HL-60 (cell line): ENCODE measurements around the gene EYA4.

ENCODE experiments used
- POLR2AphosphoS5 ChIP-seq: IDR thresholded peaks from 2 replicates; pipeline ENCODE4 v1.6.1; 2012; ENCODE audit warnings: low read depth
- TF ChIP-seq, protein P1 (sequence below): IDR thresholded peaks from 2 replicates; pipeline ENCODE4 v1.6.1; 2012; ENCODE audit warnings: low read depth; ENCODE audit not compliant: insufficient replicate concordance
- TF ChIP-seq, protein P2 (sequence below): IDR thresholded peaks from one replicate; pipeline ENCODE4 v1.5.1; 2011; ENCODE audit warnings: low read length, control low read depth, inconsistent platforms; ENCODE audit not compliant: insufficient read depth

DNA sequence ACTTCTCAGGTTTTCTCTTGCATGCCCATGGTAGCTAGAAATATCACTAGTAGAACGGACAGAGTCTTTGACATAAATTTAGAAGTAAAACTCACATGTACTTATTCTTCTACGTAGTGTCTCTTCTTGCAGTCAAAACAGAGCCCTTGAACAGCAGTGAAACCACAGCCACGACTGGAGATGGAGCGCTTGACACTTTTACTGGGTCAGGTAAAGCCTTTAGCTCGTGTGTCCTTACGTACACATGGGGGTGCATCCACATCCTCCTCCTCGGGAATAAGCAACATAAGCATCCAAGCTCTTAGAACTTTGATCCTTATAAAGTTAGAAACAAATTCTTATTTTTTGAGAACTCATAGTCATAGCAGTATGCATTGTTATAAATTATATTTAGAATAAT lies 215.3 kb downstream of the EYA4 start:
- TF ChIP-seq, protein P1, sequence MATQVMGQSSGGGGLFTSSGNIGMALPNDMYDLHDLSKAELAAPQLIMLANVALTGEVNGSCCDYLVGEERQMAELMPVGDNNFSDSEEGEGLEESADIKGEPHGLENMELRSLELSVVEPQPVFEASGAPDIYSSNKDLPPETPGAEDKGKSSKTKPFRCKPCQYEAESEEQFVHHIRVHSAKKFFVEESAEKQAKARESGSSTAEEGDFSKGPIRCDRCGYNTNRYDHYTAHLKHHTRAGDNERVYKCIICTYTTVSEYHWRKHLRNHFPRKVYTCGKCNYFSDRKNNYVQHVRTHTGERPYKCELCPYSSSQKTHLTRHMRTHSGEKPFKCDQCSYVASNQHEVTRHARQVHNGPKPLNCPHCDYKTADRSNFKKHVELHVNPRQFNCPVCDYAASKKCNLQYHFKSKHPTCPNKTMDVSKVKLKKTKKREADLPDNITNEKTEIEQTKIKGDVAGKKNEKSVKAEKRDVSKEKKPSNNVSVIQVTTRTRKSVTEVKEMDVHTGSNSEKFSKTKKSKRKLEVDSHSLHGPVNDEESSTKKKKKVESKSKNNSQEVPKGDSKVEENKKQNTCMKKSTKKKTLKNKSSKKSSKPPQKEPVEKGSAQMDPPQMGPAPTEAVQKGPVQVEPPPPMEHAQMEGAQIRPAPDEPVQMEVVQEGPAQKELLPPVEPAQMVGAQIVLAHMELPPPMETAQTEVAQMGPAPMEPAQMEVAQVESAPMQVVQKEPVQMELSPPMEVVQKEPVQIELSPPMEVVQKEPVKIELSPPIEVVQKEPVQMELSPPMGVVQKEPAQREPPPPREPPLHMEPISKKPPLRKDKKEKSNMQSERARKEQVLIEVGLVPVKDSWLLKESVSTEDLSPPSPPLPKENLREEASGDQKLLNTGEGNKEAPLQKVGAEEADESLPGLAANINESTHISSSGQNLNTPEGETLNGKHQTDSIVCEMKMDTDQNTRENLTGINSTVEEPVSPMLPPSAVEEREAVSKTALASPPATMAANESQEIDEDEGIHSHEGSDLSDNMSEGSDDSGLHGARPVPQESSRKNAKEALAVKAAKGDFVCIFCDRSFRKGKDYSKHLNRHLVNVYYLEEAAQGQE, result no peak
- TF ChIP-seq, protein P2, sequence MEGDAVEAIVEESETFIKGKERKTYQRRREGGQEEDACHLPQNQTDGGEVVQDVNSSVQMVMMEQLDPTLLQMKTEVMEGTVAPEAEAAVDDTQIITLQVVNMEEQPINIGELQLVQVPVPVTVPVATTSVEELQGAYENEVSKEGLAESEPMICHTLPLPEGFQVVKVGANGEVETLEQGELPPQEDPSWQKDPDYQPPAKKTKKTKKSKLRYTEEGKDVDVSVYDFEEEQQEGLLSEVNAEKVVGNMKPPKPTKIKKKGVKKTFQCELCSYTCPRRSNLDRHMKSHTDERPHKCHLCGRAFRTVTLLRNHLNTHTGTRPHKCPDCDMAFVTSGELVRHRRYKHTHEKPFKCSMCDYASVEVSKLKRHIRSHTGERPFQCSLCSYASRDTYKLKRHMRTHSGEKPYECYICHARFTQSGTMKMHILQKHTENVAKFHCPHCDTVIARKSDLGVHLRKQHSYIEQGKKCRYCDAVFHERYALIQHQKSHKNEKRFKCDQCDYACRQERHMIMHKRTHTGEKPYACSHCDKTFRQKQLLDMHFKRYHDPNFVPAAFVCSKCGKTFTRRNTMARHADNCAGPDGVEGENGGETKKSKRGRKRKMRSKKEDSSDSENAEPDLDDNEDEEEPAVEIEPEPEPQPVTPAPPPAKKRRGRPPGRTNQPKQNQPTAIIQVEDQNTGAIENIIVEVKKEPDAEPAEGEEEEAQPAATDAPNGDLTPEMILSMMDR, result no peak
- no peak for TF ChIP-seq POLR2AphosphoS5
